Heart left ventricle (tissue), 13 donors: ENCODE measurements around the gene LYSET.

Experiments used
- POLR2A ChIP-seq, 2 donors: fragments of 450-650 bp; IDR thresholded peaks; one replicate each; pipeline ENCODE4 v1.6.1; 2017; ENCODE audit warnings: antibody characterized with exemption in 2 of 2, mild to moderate bottlenecking in 2 of 2, moderate library complexity in 2 of 2
- TF ChIP-seq, protein P1 (sequence below), 12 donors: fragments of 200-600 bp; sonication (generic) in 4 of 12; IDR thresholded peaks; one replicate each; pipeline versions ENCODE4 v1.5.0 to v1.8.0; 2018 to 2022; ENCODE audit warnings: antibody characterized with exemption in 12 of 12, mild to moderate bottlenecking in 5 of 12
- donor health status: ischemic (EF 13 %, LVEDD 7.1; RV severe dilation, severe dysfunction).
- donor health status: DM: no; HTN: yes; CAD: no.
- donor health status: DM: no; HTN: no; CAD: no.
- donor health status: ischemic (EF 25% LVEDD 6.9; RV normal size, moderate dysfunction).
- donor health status: ischemic (EF 25% LVEDD 5.7; RV mildly dilated, moderate dysfunction).
- donor health status: ischemic (EF 35%, LVEDD 5.7; RV mildly dilated, moderate dysfunction).
- donor health status: nonischemic (EF 11% LVEDD 7.7; RV severe dilation, severe dysfunction).
- donor health status: DM: yes; HTN: yes; CAD: no.
- donor health status: PGD.
- donor health status: ischemic (EF 29% LVEDD 5.4; RV normal size, mild dysfunction).
- donor health status: nonischemic (EF 23%, LVEDD 6.1; RV moderate dilation, normal function).

DNA sequence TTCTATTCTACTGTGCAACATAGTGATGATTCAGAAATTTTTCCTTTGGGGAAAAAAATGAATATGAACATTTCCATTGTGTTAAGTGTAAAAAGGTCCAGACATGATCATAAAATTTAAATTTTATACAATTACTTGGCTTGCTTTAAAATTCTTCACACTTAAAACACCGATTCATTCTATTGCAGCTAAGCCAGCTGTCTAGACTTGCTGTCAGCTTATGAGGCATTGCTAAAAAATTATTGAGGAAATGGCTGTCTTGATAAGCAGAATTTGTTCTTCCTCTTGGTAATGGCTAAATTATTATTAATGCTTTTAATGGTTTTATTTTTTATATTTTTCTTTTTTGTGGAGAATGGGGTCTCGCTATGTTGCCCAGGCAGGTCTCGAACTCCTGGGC is 1.8 kb downstream of the LYSET start:
- TF ChIP-seq, protein P1, sequence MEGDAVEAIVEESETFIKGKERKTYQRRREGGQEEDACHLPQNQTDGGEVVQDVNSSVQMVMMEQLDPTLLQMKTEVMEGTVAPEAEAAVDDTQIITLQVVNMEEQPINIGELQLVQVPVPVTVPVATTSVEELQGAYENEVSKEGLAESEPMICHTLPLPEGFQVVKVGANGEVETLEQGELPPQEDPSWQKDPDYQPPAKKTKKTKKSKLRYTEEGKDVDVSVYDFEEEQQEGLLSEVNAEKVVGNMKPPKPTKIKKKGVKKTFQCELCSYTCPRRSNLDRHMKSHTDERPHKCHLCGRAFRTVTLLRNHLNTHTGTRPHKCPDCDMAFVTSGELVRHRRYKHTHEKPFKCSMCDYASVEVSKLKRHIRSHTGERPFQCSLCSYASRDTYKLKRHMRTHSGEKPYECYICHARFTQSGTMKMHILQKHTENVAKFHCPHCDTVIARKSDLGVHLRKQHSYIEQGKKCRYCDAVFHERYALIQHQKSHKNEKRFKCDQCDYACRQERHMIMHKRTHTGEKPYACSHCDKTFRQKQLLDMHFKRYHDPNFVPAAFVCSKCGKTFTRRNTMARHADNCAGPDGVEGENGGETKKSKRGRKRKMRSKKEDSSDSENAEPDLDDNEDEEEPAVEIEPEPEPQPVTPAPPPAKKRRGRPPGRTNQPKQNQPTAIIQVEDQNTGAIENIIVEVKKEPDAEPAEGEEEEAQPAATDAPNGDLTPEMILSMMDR (IDR thresholded peaks at IDR 0.05), result no peak
- no peak for TF ChIP-seq POLR2A (IDR thresholded peaks at IDR 0.05)
